Mesenchymal stem cell (in vitro differentiated cells and primary cell): ENCODE measurements around the gene SETD2.
A peak's percentile ranks its signal among the peaks of the same experiment; 100 is the strongest.
"Not testable (repeated sequence)": the region's sequence is repeated elsewhere in the genome, so short reads cannot be mapped to it uniquely, and the experiment has no call there.

Experiments used
- DNase-seq: peaks from one replicate; pipeline ENCODE4 v3.0.0-alpha.2; 2013
- H2AFZ ChIP-seq: one replicate; pipeline ENCODE4 v1.6.1; 2013; ENCODE audit warnings: low read depth, mild to moderate bottlenecking, control low read depth, inconsistent platforms, low read length, moderate library complexity
- H2AK5ac ChIP-seq: 2 replicates; pipeline ENCODE4 v1.6.1; 2013; ENCODE audit warnings: low read length, moderate library complexity, mild to moderate bottlenecking, inconsistent platforms; ENCODE audit not compliant: severe bottlenecking
- H2BK120ac ChIP-seq: one replicate; pipeline ENCODE4 v1.6.1; 2013; ENCODE audit warnings: low read depth, mild to moderate bottlenecking, inconsistent platforms, low read length, moderate library complexity
- H2BK12ac ChIP-seq, 2 experiments: one replicate each; pipeline ENCODE4 v1.6.1; 2013; ENCODE audit warnings: inconsistent platforms in 2 of 2, low read length in 2 of 2, mild to moderate bottlenecking in 2 of 2, moderate library complexity in 2 of 2, control low read depth in 1 of 2
- H2BK15ac ChIP-seq: one replicate; pipeline ENCODE4 v1.6.1; 2013; ENCODE audit warnings: mild to moderate bottlenecking, low read depth, inconsistent platforms; ENCODE audit not compliant: poor library complexity, severe bottlenecking
- H2BK5ac ChIP-seq: 2 replicates; pipeline ENCODE4 v1.6.1; 2013; ENCODE audit warnings: low read depth, mild to moderate bottlenecking, low read length, control low read depth, inconsistent platforms; ENCODE audit not compliant: poor library complexity, severe bottlenecking
- H3K14ac ChIP-seq, 2 experiments: one replicate each; pipeline ENCODE4 v1.6.1; 2013; ENCODE audit warnings: inconsistent platforms in 2 of 2, low read length in 2 of 2, control low read depth in 1 of 2, mild to moderate bottlenecking in 1 of 2, moderate library complexity in 1 of 2
- H3K18ac ChIP-seq, 2 experiments: one replicate each; pipeline ENCODE4 v1.6.1; 2013; ENCODE audit warnings: inconsistent platforms in 2 of 2, low read length in 2 of 2, control low read depth in 1 of 2, low read depth in 1 of 2, mild to moderate bottlenecking in 1 of 2
- H3K23ac ChIP-seq, 2 experiments: one replicate each; pipeline ENCODE4 v1.6.1; 2013; ENCODE audit warnings: inconsistent platforms in 2 of 2, low read length in 2 of 2, mild to moderate bottlenecking in 2 of 2, moderate library complexity in 2 of 2, control low read depth in 1 of 2
- H3K27ac ChIP-seq: 2 replicates; pipeline ENCODE4 v1.5.1; 2013; ENCODE audit warnings: mild to moderate bottlenecking, moderate library complexity, low read length, control low read depth, inconsistent platforms; ENCODE audit not compliant: poor library complexity, severe bottlenecking
- H3K27me3 ChIP-seq, 2 experiments: 2 replicates each; pipeline versions ENCODE4 v1.6.1 to v1.7.0; 2013; ENCODE audit warnings: low read length in 2 of 2, mild to moderate bottlenecking in 2 of 2, moderate library complexity in 2 of 2, control low read depth in 1 of 2, inconsistent platforms in 1 of 2; ENCODE audit not compliant: control insufficient read depth in 1 of 2, insufficient read depth in 1 of 2
- H3K36me3 ChIP-seq, 2 experiments: 2 replicates each; pipeline versions ENCODE4 v1.6.1 to v1.7.0; 2013; ENCODE audit warnings: low read length in 2 of 2, control low read depth in 1 of 2, inconsistent platforms in 1 of 2, low read depth in 1 of 2, mild to moderate bottlenecking in 1 of 2; ENCODE audit not compliant: insufficient read depth in 2 of 2, control insufficient read depth in 1 of 2
- H3K4ac ChIP-seq, 2 experiments: one replicate each; pipeline ENCODE4 v1.6.1; 2013; ENCODE audit warnings: inconsistent platforms in 2 of 2, low read length in 2 of 2, mild to moderate bottlenecking in 2 of 2, moderate library complexity in 2 of 2, control low read depth in 1 of 2, low read depth in 1 of 2
- H3K4me1 ChIP-seq: 2 replicates; pipeline ENCODE4 v1.6.1; 2013; ENCODE audit warnings: low read depth, low read length, control low read depth; ENCODE audit not compliant: control insufficient read depth, insufficient read depth
- H3K4me2 ChIP-seq: 2 replicates; pipeline ENCODE4 v1.6.1; 2013; ENCODE audit warnings: low read length, mild to moderate bottlenecking, inconsistent platforms; ENCODE audit not compliant: poor library complexity, severe bottlenecking
- H3K4me3 ChIP-seq, 2 experiments: 2 replicates each; pipeline versions ENCODE4 v1.5.1 to v1.7.0; 2013; ENCODE audit warnings: low read length in 2 of 2, mild to moderate bottlenecking in 2 of 2, control low read depth in 1 of 2, low read depth in 1 of 2; ENCODE audit not compliant: insufficient read depth in 1 of 2
- H3K79me1 ChIP-seq: replicated peaks from 2 replicates; pipeline ENCODE4 v1.6.1; 2013; ENCODE audit warnings: mild to moderate bottlenecking, control low read depth, low read length, inconsistent platforms; ENCODE audit not compliant: poor library complexity, severe bottlenecking
- H3K9ac ChIP-seq: 2 replicates; pipeline ENCODE4 v1.7.0; 2013; ENCODE audit warnings: mild to moderate bottlenecking, low read length, moderate library complexity
- H3K9me3 ChIP-seq: 2 replicates; pipeline ENCODE4 v1.7.0; 2013; ENCODE audit warnings: mild to moderate bottlenecking, low read length; ENCODE audit not compliant: control insufficient read depth
- H4K8ac ChIP-seq: one replicate; pipeline ENCODE4 v1.6.1; 2013; ENCODE audit warnings: inconsistent platforms, mild to moderate bottlenecking, low read length, moderate library complexity
- H4K91ac ChIP-seq: one replicate; pipeline ENCODE4 v1.6.1; 2013; ENCODE audit warnings: mild to moderate bottlenecking, low read length, inconsistent platforms
- WGBS: methylation state at CpG from one replicate; pipeline ENCODE4 v1.1.7; 2013; ENCODE audit warnings: mixed read lengths; 5-methylcytosine and 5-hydroxymethylcytosine counted together

Gene SETD2

DNA sequence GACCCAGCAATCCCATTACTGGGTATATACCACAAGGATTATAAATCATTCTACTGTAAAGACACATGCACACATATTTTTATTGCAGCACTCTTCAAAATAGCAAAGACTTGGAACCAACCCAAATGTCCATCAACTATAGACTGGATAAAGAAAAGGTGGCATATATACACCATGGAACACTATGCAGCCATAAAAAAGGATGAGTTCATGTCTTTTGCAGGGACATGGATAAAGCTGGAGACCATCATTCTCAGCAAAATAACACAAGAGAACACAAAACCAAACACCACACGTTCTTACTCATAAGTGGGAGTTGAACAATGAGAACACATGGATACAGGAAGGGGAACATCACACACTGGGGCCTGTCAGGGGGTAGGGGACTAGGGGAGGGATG, 137.5 kb downstream of the SETD2 start:
- not testable (repeated sequence) for H3K4me3 ChIP-seq, H4K91ac ChIP-seq, H3K27me3 ChIP-seq, H2BK15ac ChIP-seq, H3K9me3 ChIP-seq, H3K4me1 ChIP-seq, H3K27ac ChIP-seq, H2AFZ ChIP-seq, H2AK5ac ChIP-seq, H3K9ac ChIP-seq, H4K8ac ChIP-seq, H3K18ac ChIP-seq, H2BK12ac ChIP-seq, H3K23ac ChIP-seq, H2BK5ac ChIP-seq, H3K79me1 ChIP-seq, H3K4me2 ChIP-seq, DNase-seq, H3K14ac ChIP-seq, H3K4ac ChIP-seq, H2BK120ac ChIP-seq
- peaks cover 6 to 21% of the 10 kb centered on the region in 2 experiments for H3K36me3 ChIP-seq
- WGBS: no CpG with 5 or more reads among the region's 1 CpG

DNA sequence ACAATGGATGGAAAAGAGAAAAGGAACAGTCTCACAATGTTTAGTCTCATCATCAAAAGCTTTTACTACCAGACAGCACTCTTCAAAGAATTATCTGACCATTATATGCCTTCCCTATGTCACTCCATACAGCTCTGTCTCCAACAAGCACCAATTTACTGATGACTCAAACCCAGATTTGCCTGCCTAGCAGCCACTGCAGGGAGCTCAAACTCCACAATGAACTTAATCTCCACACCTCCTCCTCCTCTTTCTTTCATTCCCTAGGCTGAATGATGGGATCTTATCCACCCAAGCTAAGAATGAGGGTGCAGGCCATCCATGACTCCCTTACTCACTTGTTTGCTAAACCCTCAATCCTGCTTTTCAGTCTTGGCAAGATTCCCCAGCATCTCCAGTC, 139.0 kb downstream of the SETD2 start:
- H3K9ac ChIP-seq: no peak overlapping the region
- no peak overlapping the region for H3K18ac ChIP-seq
- H3K23ac ChIP-seq: no peak overlapping the region

DNA sequence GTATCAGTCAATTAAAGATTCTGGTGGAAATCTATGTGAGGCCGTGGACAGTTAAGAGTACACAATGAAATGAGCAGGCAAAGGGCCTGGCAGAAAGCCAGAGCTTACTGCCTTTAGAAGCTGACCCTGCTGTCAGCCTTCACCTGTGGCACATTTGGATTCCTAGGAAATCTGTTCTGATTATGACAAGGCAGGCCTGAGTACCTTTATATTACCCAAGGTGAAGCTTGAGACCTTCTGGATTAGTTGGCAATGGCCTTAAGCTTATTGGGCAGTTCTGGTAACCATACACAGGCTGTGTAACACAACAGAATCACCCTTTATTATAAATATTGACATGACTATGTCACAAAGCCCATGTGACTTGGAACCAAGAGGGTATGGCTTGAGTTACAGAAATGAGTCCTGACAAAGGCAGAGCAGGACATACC, 141.3 kb downstream of the SETD2 start:
- H2BK120ac ChIP-seq: no peak overlapping the region
- H2BK15ac ChIP-seq: no peak overlapping the region
- peaks cover 5% of the 10 kb centered on the region for H3K4me1 ChIP-seq
- peaks cover 20% of the 10 kb centered on the region for H3K79me1 ChIP-seq
- WGBS: 100% methylated on average over 1 of the region's 1 CpG
- H2AFZ ChIP-seq: no peak overlapping the region
- no peak overlapping the region for H3K4ac ChIP-seq
- H3K27ac ChIP-seq: no peak overlapping the region
- peaks cover 0 to 30% of the 10 kb centered on the region in 2 experiments for H3K36me3 ChIP-seq
- H3K14ac ChIP-seq: no peak overlapping the region
- peak; percentile 24 for DNase-seq
- no peak overlapping the region for H2AK5ac ChIP-seq
- no peak overlapping the region for H4K8ac ChIP-seq
- H3K23ac ChIP-seq: no peak overlapping the region
- H3K9ac ChIP-seq: peak overlapping the region; percentile 64
- H2BK12ac ChIP-seq: no peak overlapping the region
- H4K91ac ChIP-seq: no peak overlapping the region
- no peak overlapping the region for H3K4me3 ChIP-seq
- no peaks in the 10 kb centered on the region for H3K27me3 ChIP-seq
- H3K4me2 ChIP-seq: no peak overlapping the region
- H3K9me3 ChIP-seq: no peaks in the 10 kb centered on the region
- H2BK5ac ChIP-seq: no peak overlapping the region
- H3K18ac ChIP-seq: no peak overlapping the region

More for the DNA sequence above, 139.0 kb downstream of the SETD2 start:
- Histone ChIP-seq H3K27ac (no peak overlapping the region), H3K4ac (no peak overlapping the region), H3K4me2 (no peak overlapping the region), H2BK120ac (no peak overlapping the region), H3K4me3 (no peak overlapping the region), H3K27me3 (no peaks in the 10 kb centered on the region), H3K79me1 (peaks cover 12% of the 10 kb centered on the region), H4K91ac (no peak overlapping the region), H2AK5ac (no peak overlapping the region), H2AFZ (no peak overlapping the region), H3K36me3 (peaks cover 6 to 22% of the 10 kb centered on the region in 2 experiments), H3K9me3 (no peaks in the 10 kb centered on the region), H2BK12ac (no peak overlapping the region), H2BK15ac (no peak overlapping the region), H4K8ac (no peak overlapping the region), H3K14ac (no peak overlapping the region), H2BK5ac (no peak overlapping the region), H3K4me1 (peaks cover 4% of the 10 kb centered on the region)
- DNase-seq: no peak

DNA sequence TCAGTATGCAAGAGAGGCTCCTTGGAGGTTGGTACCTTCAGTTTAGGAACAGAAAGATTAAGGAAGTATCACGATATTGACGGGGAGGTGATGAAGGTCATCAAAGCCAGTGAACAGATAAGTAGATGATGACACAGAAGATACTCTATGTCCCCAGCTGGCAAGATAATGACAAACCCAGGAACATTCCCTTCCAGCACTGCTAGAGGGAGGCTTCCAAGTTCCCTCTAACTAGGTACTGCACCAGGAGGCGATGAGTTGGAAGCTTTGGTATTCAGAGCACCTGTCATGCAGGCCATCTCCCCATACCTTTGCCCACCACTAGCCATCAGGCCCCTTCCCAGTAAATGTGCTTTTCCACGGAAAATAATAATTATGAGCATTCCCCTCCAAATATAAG, 143.6 kb downstream of the SETD2 start:
- no peak overlapping the region for H4K8ac ChIP-seq
- no peak for DNase-seq
- H2AK5ac ChIP-seq: no peak overlapping the region
- no peak overlapping the region for H3K14ac ChIP-seq
- H3K27me3 ChIP-seq: no peaks in the 10 kb centered on the region
- H3K27ac ChIP-seq: no peak overlapping the region
- H4K91ac ChIP-seq: no peak overlapping the region
- no peaks in the 10 kb centered on the region for H3K9me3 ChIP-seq
- no peak overlapping the region for H2AFZ ChIP-seq
- H2BK15ac ChIP-seq: no peak overlapping the region
- H3K18ac ChIP-seq: no peak overlapping the region
- H3K23ac ChIP-seq: no peak overlapping the region
- peaks cover 23% of the 10 kb centered on the region for H3K79me1 ChIP-seq
- H2BK12ac ChIP-seq: no peak overlapping the region
- no peak overlapping the region for H3K4ac ChIP-seq
- peaks cover 23% of the 10 kb centered on the region for H3K4me1 ChIP-seq
- H3K9ac ChIP-seq: no peak overlapping the region
- 96% methylated on average over 3 of the region's 4 CpGs for WGBS
- no peak overlapping the region for H3K4me2 ChIP-seq
- peaks cover 4 to 51% of the 10 kb centered on the region in 2 experiments for H3K36me3 ChIP-seq
- H3K4me3 ChIP-seq: no peak overlapping the region
- no peak overlapping the region for H2BK120ac ChIP-seq
- H2BK5ac ChIP-seq: no peak overlapping the region
